GM10266 (cell line): Measurements from ENCODE around the gene MUC2.

ENCODE experiments used
- DNase-seq: peaks from one replicate; pipeline ENCODE4 v3.0.0; 2012; ENCODE audit errors: extremely low spot score
- CTCF ChIP-seq: IDR thresholded peaks from 2 replicates; pipeline ENCODE4 v1.5.1; 2012; ENCODE audit warnings: mild to moderate bottlenecking, low read depth; ENCODE audit not compliant: control insufficient read depth, insufficient read depth; ENCODE audit errors: missing control alignments

Gene MUC2

GRCh38 chr11:1033016-1033798 is 41.5 kb upstream of the MUC2 start:
- TF ChIP-seq CTCF: no peak
- no peak for DNase-seq

- no peak for TF ChIP-seq CTCF
- DNase-seq: no peak
These were observed 40.7 kb upstream of the MUC2 start for GRCh38 chr11:1034001-1034400.

- DNase-seq: no peak
- TF ChIP-seq CTCF: no peak
These were observed 40.0 kb upstream of the MUC2 start for GRCh38 chr11:1034456-1035295.

GRCh38 chr11:1035577-1036283 is 38.9 kb upstream of the MUC2 start:
- DNase-seq: no peak
- no peak for TF ChIP-seq CTCF

GRCh38 chr11:1036303-1036923 is 38.3 kb upstream of the MUC2 start, which contains the start of gene MUC6:
MUC6 (minus strand) TSS chr11:1036718; CDS start chr11:1036655, 63 bp downstream.
- no peak for TF ChIP-seq CTCF
- no peak for DNase-seq

- no peak for DNase-seq
- no peak for TF ChIP-seq CTCF
These were observed 37.7 kb upstream of the MUC2 start for GRCh38 chr11:1036931-1037330.
